ENCODE data around the gene HSPH1.

- no peak for TF ChIP-seq ZFP3 (CRISPR knock-in tag; IDR thresholded peaks at IDR 0.05)
- TF ChIP-seq ZC3H10 (CRISPR knock-in tag; IDR thresholded peaks at IDR 0.05): no peak
- TF ChIP-seq BACH2 (CRISPR knock-in tag; IDR thresholded peaks at IDR 0.05; ENCODE audit: borderline replicate concordance): no peak
- no peak for TF ChIP-seq ZNF70 (CRISPR knock-in tag; IDR thresholded peaks at IDR 0.05)
- peak; percentile 6; the same call in 1 of the 2 replicates for TF ChIP-seq CREB5 (CRISPR knock-in tag; IDR thresholded peaks at IDR 0.05; ENCODE audit: low read depth)
- no peak for TF ChIP-seq PPARA (CRISPR knock-in tag; IDR thresholded peaks at IDR 0.05; ENCODE audit: borderline replicate concordance)
- TF ChIP-seq OSR1 (CRISPR knock-in tag; IDR thresholded peaks at IDR 0.05): no peak
- TF ChIP-seq TSHZ2 (CRISPR knock-in tag; IDR thresholded peaks at IDR 0.05): no peak
- no peak for TF ChIP-seq POU6F1 (CRISPR knock-in tag; IDR thresholded peaks at IDR 0.05; ENCODE audit: borderline replicate concordance, low read depth)
- no peak for TF ChIP-seq CSRNP3 (CRISPR knock-in tag; IDR thresholded peaks at IDR 0.05)
- no peak for TF ChIP-seq ESRRG (CRISPR knock-in tag; IDR thresholded peaks at IDR 0.05)
- TF ChIP-seq ZNF8 (CRISPR knock-in tag; IDR thresholded peaks at IDR 0.05): no peak
- no peak for TF ChIP-seq PATZ1 (CRISPR knock-in tag; IDR thresholded peaks at IDR 0.05; ENCODE audit: borderline replicate concordance)
These were observed 10.8 kb upstream of the HSPH1 start for GRCh38 chr13:31172535-31172934.

Data from SK-N-SH treated with all-trans-retinoic acid at 6 μM for 48 hours (cell line).